Measurements from ENCODE around the gene ECI1.

The ECI1 gene

DNA sequence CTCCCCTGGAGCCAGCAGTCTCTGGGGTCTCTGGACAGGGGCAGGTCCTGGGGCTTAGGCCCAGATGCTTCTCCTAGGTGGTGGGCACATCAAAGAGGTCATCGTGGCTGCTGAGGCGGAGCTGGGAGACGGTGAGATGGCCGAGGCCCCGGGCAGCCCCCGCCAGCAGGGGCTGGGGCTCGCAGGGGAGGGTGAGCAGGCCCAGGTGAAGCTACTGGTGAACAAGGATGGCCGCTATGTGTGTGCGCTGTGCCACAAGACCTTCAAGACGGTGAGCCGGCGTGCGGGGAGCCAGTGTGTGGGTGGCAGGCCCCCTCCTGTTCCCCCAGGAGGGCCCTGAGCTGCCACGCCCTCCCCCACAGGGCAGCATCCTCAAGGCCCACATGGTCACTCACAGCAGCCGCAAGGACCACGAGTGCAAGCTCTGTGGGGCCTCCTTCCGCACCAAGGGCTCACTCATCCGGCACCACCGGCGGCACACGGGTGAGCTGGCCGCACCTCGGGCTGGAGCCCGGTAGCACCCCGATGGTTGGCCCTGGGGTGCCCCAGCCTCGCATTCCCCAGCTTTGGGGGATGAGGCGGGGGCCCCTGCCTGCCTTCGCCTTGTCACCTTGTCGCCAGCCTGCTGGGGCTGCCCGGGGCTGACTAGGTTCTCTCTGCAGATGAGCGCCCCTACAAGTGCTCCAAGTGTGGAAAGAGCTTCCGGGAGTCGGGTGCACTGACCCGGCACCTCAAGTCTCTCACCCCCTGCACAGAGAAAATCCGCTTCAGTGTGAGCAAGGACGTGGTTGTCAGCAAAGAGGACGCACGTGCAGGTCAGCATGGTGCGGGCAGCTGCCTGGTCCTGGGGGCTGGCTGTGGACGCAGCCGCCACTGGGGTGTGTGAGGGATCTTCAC is 19.0 kb downstream of the ECI1 start:
- DNase-seq = no peak

DNA sequence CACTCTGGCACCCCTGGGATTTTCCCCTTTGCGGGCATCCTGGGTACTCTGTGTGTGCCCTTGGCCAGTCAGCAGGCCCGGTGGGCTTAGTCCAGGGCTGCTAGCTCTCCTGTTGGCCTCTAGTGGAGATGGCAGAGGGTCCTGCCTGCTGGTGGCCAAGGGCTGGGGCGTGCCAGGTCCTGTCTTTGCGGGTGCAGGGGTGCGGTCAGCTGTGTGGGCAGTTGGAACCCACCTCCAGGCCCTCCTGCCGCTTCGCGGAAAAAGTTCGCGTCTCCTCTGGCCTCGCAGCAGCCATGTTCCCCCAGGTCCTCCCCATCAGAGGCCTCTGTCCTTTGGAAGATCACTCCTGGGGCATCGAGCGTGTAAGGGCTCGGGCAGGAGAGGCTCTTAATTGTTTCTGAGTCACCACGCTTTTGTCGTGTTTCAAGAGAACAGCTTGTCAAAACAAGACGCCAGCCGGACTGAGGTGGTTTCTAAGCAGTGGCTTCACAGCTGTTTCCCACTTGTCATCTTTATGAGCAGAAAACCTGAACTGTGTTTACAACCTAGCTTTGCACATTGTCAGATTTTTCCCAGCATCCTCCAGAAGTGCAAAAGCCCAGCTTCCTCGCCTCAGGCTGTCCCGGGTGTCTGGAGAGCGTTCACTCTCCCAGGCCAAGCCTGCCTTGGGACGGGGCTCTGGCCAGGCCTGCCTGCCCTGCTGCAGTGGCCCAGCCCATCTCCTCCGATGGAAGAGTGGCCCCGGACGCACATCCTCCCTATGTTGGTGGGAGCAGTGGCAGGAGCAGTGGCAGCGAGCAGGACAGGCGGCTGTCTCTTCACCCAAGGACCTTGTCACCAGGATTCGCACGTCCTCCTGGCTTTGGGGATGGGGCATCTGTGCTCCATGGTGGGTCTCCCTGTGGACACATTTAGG is 20.1 kb downstream of the ECI1 start:
- no peak for DNase-seq

DNA sequence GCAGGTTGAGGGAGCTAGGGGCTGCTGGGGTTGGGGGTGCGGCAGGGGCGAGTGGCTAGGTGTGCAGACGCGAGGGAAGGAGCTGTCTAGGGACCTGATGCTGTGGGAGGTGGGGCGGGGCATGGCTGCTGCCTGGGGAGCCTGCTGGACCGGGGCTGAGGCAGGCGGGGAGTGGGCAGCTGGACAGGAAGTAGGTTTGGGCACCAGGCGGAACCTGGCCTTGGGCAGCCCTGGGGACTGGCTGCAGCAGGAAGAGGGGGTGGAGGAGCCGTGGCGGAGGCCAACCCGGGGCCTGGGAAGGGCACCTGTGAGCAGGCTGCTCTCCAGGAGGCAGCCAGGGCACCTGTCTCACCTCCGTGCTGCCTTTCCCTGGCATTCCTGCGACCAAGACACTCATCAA is 21.0 kb downstream of the ECI1 start:
- DNase-seq = no peak

DNA sequence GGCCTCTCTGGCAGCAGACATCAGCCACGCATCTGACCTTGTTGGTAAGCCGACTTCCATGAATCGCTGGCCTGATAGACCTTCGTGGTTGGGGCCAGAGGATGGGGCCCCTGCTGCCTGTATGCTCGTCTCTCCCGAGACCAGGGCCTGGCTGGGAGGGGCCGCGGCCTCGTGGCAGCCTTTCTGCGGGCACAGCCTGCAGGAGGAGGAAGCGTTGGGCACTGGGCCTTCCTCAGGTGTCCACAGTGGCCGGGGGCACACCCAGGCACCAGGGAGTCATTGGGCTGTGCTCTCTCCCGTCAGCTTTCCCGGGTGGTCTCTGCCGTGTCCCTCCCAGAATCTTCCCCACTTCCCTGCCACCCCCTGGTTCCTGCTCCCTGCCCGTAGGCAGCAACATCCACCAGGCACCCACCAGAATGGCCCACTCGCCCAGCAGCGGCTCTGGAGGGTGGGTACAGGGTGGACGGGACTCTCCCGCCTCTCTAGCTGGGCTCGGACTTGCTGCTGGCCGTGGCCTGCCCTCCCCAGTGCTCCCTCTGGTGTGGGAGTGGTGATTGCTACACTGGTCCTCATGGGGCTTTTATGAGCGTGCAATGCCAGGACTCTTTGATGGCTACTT is 21.6 kb downstream of the ECI1 start:
- no peak for DNase-seq

DNA sequence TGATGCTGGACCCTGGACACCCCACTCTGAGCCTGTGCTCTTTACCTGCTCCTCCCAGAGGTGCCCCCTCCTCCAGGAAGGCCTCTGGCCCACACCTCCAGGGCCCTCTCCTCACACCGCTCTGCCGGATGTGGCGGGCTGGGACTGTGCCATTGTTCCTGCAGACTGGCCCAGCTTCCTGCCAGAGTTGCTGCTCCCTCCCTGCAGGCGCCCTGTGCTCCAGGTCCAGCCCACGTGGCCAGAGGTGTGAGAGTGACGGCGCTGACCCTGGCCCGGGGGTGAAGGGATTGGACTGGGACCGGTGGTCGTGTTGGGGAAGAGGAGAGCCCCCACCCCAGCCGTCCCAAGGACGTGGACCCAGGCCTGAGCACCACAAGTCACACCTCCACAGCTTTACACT is 22.3 kb downstream of the ECI1 start:
- no peak for DNase-seq

DNA sequence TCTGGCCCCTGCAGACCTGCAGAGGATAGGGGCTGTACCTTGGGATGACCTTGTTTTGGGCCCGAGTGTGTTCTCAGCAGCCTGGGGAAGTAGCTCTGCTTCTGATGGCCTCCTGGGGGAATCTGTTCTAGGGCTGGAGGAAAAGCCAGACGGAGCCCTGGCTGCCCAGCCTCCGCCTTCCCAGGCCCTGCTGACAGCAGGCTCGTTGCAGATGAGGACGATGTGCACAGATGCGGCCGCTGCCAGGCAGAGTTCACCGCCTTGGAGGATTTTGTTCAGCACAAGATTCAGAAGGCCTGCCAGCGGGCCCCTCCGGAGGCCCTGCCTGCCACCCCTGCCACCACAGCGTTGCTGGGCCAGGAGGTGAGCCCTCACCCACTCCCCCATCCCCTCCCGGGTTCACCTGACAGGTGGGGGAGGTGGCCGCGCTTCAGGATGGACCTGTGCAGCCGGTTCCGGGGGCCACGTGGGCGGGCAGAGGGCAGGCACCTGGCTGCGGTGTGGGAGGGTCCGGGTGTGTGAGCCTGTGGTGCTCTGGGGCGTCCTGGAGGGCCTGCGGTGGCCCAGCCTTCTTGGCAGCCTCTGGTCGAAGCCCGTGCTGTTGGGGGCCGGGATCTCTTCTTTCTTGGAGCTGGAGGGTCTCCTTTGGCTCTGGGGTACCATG is 23.1 kb downstream of the ECI1 start:
- DNase-seq = no peak

DNA sequence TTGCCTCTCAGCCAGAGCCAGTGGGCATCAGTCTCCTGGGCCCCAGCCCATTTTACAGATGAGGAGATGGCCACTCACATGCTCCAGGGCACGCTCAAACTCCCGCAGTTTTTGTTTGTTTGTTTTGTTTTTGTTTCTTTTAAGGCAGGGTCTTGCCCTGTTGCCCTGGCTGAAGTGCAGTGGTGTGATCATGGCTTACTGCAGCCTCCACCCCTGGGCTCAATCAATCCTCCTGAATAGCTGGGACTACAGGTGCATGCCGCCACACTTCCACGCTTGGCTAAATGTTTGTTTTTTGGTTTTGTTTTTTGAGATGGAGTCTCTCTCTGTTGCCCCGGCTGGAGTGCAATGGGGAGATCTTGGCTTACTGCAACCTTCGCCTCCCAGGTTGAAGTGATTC is 24.5 kb downstream of the ECI1 start:
- no peak for DNase-seq

DNA sequence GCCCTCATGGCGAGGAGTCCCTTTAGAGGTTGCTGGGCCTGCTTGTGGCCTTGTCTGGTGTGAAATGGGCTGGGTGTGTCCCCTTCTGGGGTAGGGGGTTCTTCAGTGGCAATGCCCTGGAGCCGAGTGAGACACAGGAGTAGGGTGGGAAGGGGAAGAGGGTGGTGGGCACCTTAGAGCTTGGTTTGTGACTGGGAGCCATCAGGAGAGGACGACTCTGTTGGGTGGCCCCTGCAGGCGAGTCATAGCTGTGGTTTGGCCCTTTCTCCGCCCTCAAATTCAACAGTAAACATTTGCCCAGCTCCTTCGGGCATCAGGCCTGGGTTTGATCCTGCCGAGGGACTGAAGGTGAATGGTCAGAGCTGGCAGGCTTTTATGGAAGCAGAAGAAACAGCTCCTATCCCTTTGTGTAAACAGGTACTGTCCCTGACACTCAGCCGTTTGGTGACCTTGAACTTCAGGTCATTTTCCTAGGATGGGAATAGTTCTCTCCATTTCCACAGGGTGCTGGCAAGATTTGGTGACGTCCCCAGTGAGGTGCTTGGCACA is 25.1 kb downstream of the ECI1 start:
- DNase-seq = no peak

DNA sequence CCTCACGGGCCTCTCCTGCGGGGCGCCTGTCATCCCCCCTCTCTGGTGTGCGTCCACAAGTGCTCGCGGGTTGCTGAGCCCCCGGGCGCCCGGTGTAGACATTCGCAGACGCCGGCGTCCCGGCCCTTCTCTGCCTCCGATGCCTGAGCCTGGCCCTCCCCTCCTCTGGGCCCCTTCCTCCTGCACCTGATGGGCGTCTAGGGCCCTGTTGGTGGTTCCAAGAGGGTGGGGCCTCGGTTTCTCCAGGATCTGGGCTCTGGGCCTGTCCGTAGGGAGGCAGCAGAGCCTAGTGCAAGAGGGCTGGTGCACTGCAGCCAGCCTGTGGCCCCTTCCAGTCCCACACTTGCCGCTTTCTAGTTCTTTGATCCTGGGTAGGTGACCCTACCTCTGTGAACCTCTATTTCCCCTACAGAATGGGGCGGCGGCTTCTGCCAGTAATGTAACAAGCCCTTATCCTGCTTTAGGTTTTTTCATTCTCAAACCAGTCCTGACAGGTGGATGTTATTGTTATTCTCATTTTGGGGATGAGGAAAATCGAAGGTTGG is 27.4 kb downstream of the ECI1 start:
- peak in 1 of 4 experiments; percentile 28 for DNase-seq

DNA sequence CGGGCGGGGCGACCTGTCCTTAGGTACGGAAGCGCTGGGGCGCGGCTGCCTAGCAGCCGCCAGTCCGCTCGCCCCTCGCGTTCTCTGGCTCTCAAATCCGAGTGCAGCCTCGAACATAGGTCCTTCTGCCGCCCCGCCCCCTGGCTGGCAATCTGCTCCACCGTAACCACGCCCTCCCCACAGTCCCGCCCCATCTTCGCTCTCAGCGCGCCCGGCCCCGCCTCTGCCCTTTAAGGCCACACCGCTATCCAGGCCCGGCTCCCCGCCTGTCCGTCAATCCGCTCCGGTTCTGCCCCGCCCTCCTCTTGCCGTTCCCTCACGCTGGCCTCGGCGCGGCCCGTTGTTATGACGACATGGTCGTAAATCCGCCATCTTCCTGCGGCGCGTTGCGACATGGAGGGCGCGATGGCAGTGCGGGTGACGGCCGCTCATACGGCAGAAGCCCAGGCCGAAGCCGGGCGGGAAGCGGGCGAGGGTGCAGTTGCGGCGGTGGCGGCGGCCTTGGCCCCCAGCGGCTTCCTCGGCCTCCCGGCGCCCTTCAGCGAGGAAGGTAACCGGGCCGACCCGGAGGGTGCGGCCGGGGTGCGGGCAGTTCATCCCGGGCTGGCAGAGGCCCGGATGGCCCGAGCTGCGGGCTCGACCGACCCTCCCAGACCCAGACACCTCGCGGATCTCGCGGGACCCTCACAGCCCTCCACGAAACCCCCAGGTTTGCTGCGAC is 28.0 kb downstream of the ECI1 start, which contains the start of gene E4F1:
TSS of gene E4F1 (plus strand) at position 371 of the 721 bp plus-strand sequence. CDS start at position 394, 23 bp downstream.
- peak; percentile 96 to 98 (median 98) for DNase-seq

DNA sequence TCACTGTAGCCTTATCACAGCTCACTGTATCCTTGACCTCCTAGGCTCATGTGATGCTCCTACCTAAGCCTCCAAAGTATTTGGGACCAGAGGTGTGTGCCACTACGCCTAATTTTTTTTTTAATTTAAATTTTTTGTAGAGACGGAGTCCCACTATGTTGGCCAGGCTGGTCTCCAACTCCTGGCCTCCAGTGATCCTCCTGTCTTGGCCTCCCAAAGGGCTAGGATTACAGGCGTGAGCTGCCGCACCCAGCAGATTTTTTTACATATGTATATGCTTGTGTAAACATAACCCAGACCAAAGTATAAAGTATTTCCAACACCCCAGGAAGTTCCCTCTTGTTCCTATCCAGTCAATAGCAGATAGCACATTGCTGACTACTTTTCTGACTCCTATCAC is 35.1 kb downstream of the ECI1 start:
- no peak for DNase-seq

DNA sequence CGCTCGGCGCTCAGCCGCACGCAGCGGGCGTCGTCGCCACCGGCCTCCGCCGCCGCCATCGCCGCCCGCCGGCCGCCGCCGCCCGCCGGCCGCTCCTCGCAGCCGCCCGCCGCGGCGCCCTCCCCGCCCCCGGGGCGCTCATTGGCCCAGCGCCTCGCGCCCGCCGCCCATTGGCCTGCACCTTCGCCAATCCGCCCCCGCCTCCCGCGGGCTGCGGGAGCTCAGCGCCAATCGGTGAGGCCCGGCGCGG is 36.7 kb downstream of the ECI1 start, which contains the start of gene PGP:
TSS of gene PGP (minus strand) at position 122 of the 250 bp plus-strand sequence. CDS start at position 59, 63 bp downstream.
- DNase-seq = no peak

DNA sequence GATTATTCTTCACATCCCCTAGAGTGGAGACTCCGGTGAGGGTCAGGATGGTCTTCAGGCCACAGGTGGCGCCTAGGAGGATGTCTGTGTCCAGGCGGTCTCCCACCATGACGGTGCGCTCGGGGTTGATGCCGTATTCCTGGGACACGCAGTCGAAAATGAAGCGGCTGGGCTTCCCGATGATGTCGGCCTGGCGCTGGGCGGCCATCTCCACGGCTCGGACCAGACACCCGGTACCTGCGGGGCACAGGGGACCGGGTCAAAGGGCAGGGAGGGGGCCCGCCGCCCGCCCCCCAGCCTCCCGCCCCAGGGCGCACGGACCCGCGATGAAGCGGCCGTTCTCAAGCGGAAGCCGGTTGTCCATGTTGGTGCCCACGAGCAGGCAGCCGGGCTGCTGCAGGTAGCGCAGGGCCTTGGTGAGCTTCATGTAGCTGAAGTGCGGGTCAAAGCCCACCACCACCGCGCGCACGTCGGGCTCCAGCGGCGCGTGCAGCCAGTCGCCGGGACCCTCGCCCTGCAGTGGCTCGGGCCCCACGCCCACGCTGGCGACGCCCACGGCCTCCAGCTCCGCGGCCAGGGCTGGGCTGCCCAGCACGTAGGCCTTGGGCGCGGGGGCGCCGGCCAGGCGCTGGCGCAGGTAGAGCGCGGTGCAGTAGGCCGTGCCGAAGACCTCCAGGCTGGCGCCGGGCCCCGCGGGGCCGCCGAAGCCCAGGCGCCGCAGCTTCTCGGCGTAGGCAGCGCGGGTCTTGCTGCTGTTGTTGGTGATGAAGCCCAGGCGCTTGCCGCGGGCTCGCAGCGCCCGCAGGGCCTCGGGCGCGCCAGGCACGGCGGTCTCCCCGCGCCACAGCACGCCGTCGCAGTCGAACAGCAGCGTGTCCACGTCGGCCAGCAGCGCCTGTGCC is 37.3 kb downstream of the ECI1 start:
- no peak for DNase-seq

DNA sequence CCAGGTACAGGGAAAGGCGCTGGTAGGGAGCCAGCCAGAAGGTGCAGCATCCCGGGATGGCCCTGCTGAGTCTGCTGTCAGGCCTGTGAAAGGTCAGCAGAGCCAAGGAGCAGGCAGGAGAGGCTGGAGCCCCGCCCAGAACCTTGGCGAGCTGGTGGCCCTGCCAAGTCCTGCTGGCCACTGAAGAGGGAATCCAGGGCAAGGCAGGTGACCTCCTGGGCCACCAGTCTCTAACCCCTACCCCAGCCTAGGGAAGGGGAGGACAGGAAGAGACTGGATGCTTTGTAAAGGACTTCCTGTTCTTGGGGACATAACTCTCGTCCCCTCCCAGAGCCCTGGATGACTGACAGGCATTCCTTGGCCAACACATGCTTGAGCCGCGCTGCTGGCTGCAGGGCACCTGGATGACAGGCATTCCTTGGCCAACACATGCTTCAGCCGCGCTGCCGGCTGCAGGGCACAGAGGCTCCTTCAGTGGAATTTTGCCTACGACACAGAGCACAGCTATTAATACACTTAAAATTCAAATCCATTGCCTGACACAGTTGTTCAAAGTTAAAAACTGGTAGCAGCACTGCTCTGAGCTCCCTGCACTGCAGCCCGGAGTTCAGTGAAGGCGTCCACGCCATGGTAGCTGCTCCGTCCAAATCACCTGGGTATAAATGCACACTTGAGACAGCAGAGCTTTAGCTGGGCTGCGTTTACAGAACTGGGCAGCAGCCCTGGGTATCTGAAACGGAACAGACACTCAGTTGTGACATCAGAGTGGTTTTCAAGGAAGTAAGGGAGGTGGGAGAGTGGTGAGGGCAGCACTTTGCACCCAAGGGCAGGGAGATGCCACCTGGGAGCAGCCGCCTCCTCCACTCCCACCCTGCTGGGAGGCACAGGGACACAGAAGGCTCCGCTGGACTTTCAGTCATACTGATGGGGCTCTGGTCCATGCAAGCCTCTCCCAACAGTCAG is 38.7 kb downstream of the ECI1 start:
- DNase-seq = no peak

DNA sequence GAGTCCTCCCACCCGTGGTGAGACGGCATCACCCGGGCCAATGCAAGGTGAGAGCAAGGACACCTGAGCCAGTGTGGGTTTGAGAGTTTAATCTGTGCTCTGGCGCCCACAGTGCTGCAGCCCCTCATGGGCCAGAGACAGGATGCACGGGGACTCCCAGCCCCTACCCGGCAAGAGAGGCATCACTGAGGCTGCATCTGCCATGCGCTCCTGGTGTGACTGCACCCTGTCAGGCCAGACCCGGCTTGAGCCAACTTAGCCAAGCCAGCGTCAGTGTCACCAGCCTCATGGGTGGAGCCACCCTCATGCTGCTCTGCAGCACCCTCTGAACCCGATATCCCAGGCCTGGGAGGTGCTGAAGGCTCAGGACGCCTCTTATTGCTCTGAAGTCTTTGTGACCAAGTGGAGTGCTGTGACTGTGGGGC is 39.5 kb downstream of the ECI1 start:
- DNase-seq = no peak

DNA sequence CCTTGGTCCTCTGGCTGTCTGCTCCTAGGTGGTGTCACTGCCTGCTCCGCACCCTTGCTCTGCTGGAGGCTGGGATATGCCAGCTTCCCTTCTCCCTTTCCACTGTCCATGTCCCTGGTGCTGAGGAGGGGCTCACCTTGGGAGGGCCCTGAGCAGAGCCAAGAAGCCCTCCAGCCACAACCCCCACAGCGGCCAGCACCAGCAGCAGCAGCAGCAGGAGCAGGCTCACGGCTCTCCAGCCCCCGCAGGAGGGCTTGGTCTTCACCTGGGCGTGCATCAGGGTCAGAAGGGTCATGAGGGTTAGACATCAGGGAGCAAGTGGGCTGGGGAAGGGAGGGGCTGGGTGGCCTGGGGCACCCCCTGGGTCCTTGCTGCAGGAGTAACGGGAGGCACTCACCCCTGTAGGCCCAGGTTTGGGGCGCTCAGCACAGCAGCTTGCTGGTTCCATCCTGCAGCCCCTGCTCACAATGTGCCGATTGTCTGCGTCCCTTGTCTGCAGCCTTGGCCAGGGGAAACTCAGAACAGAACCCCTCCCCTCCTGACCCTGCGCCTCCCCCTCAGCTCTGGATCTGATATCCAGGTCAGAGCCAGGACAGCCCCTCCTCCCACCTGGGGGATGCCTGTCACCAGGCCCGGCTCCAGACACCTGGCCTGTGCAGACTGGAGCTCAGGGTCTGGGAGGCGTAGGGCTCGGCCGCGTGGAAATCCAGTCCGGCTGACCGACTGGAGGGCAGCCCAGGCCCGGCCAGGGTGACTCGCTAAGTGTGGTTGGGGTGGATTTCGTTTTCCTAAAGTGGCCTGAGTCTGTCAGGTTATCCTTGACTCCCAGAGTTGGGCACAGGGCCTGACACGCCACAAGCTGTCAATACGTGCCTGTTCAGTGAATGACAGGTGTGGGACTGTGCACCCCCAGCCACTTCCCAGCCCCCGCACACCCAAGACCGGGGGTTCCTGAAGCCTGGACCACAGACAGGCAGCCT is 40.7 kb downstream of the ECI1 start, which contains the start of gene BRICD5:
TSS of gene BRICD5 (minus strand) at position 478 of the 980 bp plus-strand sequence. CDS start at position 448, 30 bp downstream.
- no peak for DNase-seq

DNA sequence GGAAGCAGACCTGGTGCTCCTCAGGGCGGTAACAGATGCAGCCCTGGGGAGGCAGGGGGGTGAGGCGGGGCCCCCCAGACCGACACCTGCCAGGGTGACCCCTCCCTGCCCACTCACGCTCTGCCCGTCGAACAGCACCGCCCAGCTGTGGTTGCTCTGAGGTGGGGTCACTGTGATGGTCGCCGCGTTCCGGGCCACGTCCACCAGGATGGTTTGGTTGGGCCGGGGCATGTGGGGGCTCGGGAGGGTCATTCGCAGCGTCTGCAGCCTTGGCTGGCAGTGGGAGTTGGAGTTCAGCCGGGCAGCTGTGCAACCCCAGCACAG is 41.4 kb downstream of the ECI1 start:
- no peak for DNase-seq

All from activated naive CD4-positive, alpha-beta T cell (primary cell).